AG04449 (cell line): ENCODE results near the gene CDK6.

Experiments
- CTCF ChIA-PET: fragments of 350-600 bp; formaldehyde crosslinking; extraction: SDS; loops from one replicate; lab custom pipeline; 2021; ENCODE audit warnings: antibody characterized with exemption; lab: Yijun Ruan, JAX
- POLR2A ChIA-PET: fragments of 400-600, 350-600 bp; formaldehyde crosslinking; extraction: SDS; loops from one replicate; lab custom pipeline; 2020; ENCODE audit warnings: antibody characterized with exemption, inconsistent platforms; lab: Yijun Ruan, JAX
- DNase-seq: peaks from one replicate; pipeline ENCODE4 v3.0.0-alpha.2; 2010; ENCODE audit warnings: low read depth, low spot score
- H3K4me3 ChIP-seq: 2 replicates; pipeline ENCODE4 v1.5.1; 2011; ENCODE audit warnings: low read depth, mild to moderate bottlenecking, control low read depth, low read length
- TF ChIP-seq, protein P1 (sequence below): IDR thresholded peaks from one replicate; pipeline ENCODE4 v1.5.1; 2011; ENCODE audit warnings: mild to moderate bottlenecking, moderate library complexity, low read length, control low read depth, inconsistent platforms; ENCODE audit not compliant: insufficient read depth; ENCODE audit errors: missing control alignments

CDK6 gene

GRCh38 chr7:92850516-92850915 lies 14.1 kb upstream of the CDK6 start:
- H3K4me3 ChIP-seq = no peak overlapping the region
- TF ChIP-seq, protein P1, sequence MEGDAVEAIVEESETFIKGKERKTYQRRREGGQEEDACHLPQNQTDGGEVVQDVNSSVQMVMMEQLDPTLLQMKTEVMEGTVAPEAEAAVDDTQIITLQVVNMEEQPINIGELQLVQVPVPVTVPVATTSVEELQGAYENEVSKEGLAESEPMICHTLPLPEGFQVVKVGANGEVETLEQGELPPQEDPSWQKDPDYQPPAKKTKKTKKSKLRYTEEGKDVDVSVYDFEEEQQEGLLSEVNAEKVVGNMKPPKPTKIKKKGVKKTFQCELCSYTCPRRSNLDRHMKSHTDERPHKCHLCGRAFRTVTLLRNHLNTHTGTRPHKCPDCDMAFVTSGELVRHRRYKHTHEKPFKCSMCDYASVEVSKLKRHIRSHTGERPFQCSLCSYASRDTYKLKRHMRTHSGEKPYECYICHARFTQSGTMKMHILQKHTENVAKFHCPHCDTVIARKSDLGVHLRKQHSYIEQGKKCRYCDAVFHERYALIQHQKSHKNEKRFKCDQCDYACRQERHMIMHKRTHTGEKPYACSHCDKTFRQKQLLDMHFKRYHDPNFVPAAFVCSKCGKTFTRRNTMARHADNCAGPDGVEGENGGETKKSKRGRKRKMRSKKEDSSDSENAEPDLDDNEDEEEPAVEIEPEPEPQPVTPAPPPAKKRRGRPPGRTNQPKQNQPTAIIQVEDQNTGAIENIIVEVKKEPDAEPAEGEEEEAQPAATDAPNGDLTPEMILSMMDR = no peak
- ChIA-PET POLR2A (no interaction called here), CTCF (no interaction called here)
- no peak for DNase-seq

DNA sequence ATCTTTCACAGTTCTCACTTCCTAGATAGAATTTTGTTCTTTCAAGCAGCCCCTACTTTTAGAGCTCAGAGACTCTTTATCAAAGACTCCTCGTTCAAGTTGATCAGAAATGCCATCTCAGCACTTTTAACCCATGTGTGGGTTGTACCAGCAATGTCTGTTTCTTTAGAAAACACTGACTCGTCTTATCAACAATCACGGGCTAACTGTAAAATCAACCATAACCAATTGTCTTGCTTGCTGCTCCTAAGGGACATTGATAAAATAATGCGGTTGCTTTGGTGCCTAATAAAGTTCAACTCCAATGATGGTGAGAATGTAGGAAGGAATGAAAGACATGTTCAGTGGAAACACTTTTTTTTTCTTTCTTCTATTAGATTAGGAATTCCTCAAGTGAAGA lies 12.9 kb upstream of the CDK6 start:
- CTCF ChIA-PET = interaction anchor here (0.6 kb wide), 1 partner anchor 85 kb away, joined by 3 read pairs; no protein-coding TSS in a partner anchor

GRCh38 chr7:92848851-92849250 lies 12.5 kb upstream of the CDK6 start:
- ChIA-PET CTCF (interaction anchor here (0.6 kb wide), 1 partner anchor 85 kb away, joined by 3 read pairs; no protein-coding TSS in a partner anchor), POLR2A (no interaction called here)
- TF ChIP-seq, protein P1 = no peak
- H3K4me3 ChIP-seq = no peak overlapping the region
- no peak for DNase-seq

More for the DNA sequence above, 12.9 kb upstream of the CDK6 start:
- POLR2A ChIA-PET = interaction anchor here (1.0 kb wide), 1 partner anchor 182 kb away, joined by 3 read pairs; no protein-coding TSS in a partner anchor
- TF ChIP-seq, protein P1 = no peak
- H3K4me3 ChIP-seq = no peak overlapping the region
- DNase-seq = no peak

GRCh38 chr7:92848441-92848840 lies 12.1 kb upstream of the CDK6 start:
- no peak overlapping the region for H3K4me3 ChIP-seq
- CTCF ChIA-PET = interaction anchor here (0.6 kb wide), 1 partner anchor 86 kb away, joined by 3 read pairs; no protein-coding TSS in a partner anchor
- TF ChIP-seq, protein P1 = no peak
- POLR2A ChIA-PET = no interaction called here
- DNase-seq = no peak

DNA sequence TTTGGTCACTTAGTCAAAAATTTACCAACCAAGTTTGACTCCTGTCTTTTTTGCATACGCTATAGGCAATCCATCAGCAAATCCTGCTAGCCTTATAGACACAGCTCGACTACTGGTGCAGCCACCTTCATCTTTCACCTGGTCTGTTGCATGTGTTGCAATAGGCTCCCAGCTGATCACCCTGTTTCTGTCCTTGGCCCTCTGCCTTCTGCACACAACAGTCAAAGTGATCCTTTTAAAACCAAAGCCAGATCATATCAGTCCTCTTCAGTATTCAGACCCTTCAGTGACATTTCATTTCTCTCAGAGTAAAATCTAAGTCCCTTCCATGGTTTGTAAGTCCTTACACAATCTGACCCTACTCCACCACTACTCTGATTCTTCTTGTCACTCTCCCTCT lies 10.9 kb upstream of the CDK6 start:
- no peak overlapping the region for H3K4me3 ChIP-seq
- DNase-seq = no peak
- TF ChIP-seq, protein P1 = no peak
- ChIA-PET CTCF (no interaction called here), POLR2A (no interaction called here)

GRCh38 chr7:92845736-92846135 lies 9.4 kb upstream of the CDK6 start:
- TF ChIP-seq, protein P1 = no peak
- ChIA-PET CTCF (no interaction called here), POLR2A (no interaction called here)
- no peak for DNase-seq
- no peak overlapping the region for H3K4me3 ChIP-seq
